Measurements from ENCODE around the gene PLAA. TPM values are rescaled to one million over a fixed set of nuclear protein-coding genes. Genes with fewer than 3 reads are reported as not detected.

PLAA gene
- total RNA-seq, 2 experiments from 2014 or later: 29.8 to 31.9 TPM

DNA sequence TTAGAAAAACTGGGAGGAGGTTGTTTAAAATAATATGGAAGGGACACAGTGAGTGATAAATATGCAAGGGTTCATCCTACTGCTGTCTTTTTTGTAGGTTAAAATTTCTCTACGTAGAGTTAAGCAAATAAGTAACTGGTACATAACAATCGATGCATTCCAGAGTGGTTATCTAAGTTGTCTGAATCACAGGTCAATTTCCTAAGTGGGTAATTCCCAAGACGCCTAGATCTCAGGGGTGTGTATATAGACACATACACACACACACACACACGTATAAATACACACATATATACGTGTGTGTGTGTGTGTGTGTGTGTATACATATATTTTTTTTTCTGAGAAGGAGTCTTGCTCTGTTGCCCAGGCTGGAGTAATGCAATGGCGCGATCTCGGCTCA, 76.8 kb downstream of the PLAA start:
- Mint-ChIP-seq H3K4me3 (no peak overlapping the region), H3K27ac (no peak overlapping the region), H3K27me3 (no peaks in the 10 kb centered on the region), H3K36me3 (ENCODE audit: low read depth) (peaks cover 10% of the 10 kb centered on the region), H3K9me3 (no peaks in the 10 kb centered on the region), H3K4me1 (ENCODE audit: low read depth) (no peaks in the 10 kb centered on the region)
- ChIA-PET POLR2A (no interaction called here), CTCF (no interaction called here)
- ATAC-seq (no peak), DNase-seq (no peak)
- intact Hi-C loops (cut with micrococcal nuclease): no loop called here
- TF ChIP-seq, protein P1, sequence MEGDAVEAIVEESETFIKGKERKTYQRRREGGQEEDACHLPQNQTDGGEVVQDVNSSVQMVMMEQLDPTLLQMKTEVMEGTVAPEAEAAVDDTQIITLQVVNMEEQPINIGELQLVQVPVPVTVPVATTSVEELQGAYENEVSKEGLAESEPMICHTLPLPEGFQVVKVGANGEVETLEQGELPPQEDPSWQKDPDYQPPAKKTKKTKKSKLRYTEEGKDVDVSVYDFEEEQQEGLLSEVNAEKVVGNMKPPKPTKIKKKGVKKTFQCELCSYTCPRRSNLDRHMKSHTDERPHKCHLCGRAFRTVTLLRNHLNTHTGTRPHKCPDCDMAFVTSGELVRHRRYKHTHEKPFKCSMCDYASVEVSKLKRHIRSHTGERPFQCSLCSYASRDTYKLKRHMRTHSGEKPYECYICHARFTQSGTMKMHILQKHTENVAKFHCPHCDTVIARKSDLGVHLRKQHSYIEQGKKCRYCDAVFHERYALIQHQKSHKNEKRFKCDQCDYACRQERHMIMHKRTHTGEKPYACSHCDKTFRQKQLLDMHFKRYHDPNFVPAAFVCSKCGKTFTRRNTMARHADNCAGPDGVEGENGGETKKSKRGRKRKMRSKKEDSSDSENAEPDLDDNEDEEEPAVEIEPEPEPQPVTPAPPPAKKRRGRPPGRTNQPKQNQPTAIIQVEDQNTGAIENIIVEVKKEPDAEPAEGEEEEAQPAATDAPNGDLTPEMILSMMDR (IDR thresholded peaks at IDR 0.05): no peak

DNA sequence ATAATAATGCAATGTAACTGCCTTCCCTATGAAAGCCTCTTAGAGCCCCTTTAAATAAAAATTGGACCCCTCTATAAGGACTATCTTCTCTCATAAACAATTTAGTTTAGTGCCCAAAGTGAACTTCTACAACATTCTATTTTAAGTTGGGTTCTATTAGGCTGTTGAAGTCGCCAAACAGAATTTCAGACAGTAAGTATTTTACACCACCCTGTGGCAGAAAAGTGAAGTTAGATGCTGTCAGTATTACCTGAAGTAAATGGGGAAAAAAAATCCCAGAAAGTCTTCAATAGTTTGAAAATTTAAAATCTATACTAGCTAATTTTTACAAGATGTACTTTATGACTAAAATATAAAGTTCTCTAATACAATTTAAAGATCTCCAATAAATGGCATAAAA, 84.0 kb downstream of the PLAA start:
- no peak overlapping the region for H3K27ac Mint-ChIP-seq
- intact Hi-C loops (cut with micrococcal nuclease): no loop called here
- CTCF ChIA-PET: no interaction called here
- peaks cover 8% of the 10 kb centered on the region for H3K36me3 Mint-ChIP-seq (ENCODE audit: low read depth)
- DNase-seq (no peak), ATAC-seq (no peak)
- no peak overlapping the region for H3K4me3 Mint-ChIP-seq
- no peaks in the 10 kb centered on the region for H3K27me3 Mint-ChIP-seq
- TF ChIP-seq, protein P1 (IDR thresholded peaks at IDR 0.05): peak; percentile 29
- POLR2A ChIA-PET: no interaction called here
- no peaks in the 10 kb centered on the region for H3K9me3 Mint-ChIP-seq
- H3K4me1 Mint-ChIP-seq (ENCODE audit: low read depth): no peaks in the 10 kb centered on the region

DNA sequence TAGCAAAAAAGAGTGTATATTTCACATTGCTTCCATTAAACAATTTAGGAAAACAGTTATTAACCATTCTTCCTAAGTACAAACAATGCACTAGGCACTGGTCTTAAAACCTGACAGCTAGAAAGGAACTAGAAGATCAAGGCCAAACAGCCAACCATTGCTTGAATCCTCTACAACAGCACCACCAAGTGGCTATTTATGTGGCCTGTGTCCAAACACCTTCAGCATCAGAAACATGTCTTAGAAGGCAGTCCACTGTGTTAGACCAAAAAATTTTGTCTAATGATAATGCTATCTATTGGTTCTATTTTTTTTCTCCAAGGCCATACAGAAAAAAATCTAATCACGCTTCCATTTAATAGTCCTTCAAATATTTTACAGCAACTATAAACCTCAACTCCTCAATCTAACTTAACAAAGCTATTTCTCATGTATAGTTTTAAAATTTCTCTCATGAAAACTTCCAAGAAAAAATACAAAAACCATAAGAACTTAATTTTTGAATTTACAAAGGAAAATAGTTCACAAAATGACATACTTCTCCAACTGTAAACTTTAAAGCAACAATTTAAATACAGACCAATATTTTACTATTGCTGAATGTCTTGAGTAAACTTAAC, 90.5 kb downstream of the PLAA start:
- H3K4me1 Mint-ChIP-seq (ENCODE audit: low read depth): peaks cover 2% of the 10 kb centered on the region
- no peaks in the 10 kb centered on the region for H3K27me3 Mint-ChIP-seq
- no peak overlapping the region for H3K27ac Mint-ChIP-seq
- H3K36me3 Mint-ChIP-seq (ENCODE audit: low read depth): peaks cover 20% of the 10 kb centered on the region
- ChIA-PET POLR2A (no interaction called here), CTCF (interaction anchor here (0.6 to 1.3 kb wide), 4 partner anchors 16 to 107 kb away, joined by 3 read pairs; no protein-coding TSS in a partner anchor)
- DNase-seq (peak; percentile 48), ATAC-seq (peak; percentile 53)
- TF ChIP-seq, protein P1 (IDR thresholded peaks at IDR 0.05): peak; percentile 51
- peaks cover 2% of the 10 kb centered on the region for H3K9me3 Mint-ChIP-seq
- no peak overlapping the region for H3K4me3 Mint-ChIP-seq
- intact Hi-C loops (cut with micrococcal nuclease): no loop called here

Other genes with a start within 250 kb of the PLAA start
- 10 to 100 TPM; 16.8 to 19.0 TPM for gene CAAP1, start 54.4 kb downstream of the PLAA start, total RNA-seq
- gene IFT74, start 9.2 kb upstream of the PLAA start, total RNA-seq: 1 to 10 TPM; 9.1 to 9.2 TPM
- not detected for gene LRRC19, start 58.4 kb upstream of the PLAA start, total RNA-seq
- gene TEK, start 162.0 kb upstream of the PLAA start, total RNA-seq: not detected

Data from activated CD8-positive, alpha-beta T cell treated with anti-CD3 and anti-CD28 coated beads for 36 hours (primary cell).